NCI-H82 (cell line): ENCODE results near the gene HBS1L.
A peak's percentile ranks its signal among the peaks of the same experiment; 100 is the strongest.
"Not testable (repeated sequence)": the region's sequence is repeated elsewhere in the genome, so short reads cannot be mapped to it uniquely, and the experiment has no call there.

Experiments
- DNase-seq: peaks from one replicate; lab custom pipeline; 2025; lab: John Stamatoyannopoulos, UW

The HBS1L gene

GRCh38 chr6:135073756-135074393 is 19.3 kb upstream of the HBS1L start:
- peak; percentile 9 for DNase-seq

- no peak for DNase-seq
Measured at GRCh38 chr6:135073217-135073616, 18.6 kb upstream of the HBS1L start.

- DNase-seq: no peak
Measured at GRCh38 chr6:135072753-135073152, 18.1 kb upstream of the HBS1L start.

GRCh38 chr6:135071541-135071940 is 16.9 kb upstream of the HBS1L start:
- no peak for DNase-seq

GRCh38 chr6:135067911-135068310 is 13.3 kb upstream of the HBS1L start:
- no peak for DNase-seq

- DNase-seq: no peak
Measured at GRCh38 chr6:135066806-135067205, 12.2 kb upstream of the HBS1L start.

- no peak for DNase-seq
Measured at GRCh38 chr6:135066397-135066796, 11.8 kb upstream of the HBS1L start.

- DNase-seq: no peak
Measured at GRCh38 chr6:135064586-135064985, 10.0 kb upstream of the HBS1L start.

- DNase-seq: no peak
Measured at GRCh38 chr6:135063926-135064325, 9.3 kb upstream of the HBS1L start.

GRCh38 chr6:135062735-135063134 is 8.1 kb upstream of the HBS1L start:
- DNase-seq: peak; percentile 93

- no peak for DNase-seq
Measured at GRCh38 chr6:135060076-135060475, 5.5 kb upstream of the HBS1L start.

GRCh38 chr6:135058299-135058698 is 3.7 kb upstream of the HBS1L start:
- not testable (repeated sequence) for DNase-seq

GRCh38 chr6:135056632-135057031 is 2.0 kb upstream of the HBS1L start:
- no peak for DNase-seq

GRCh38 chr6:135054226-135054568 is 425 bp downstream of the HBS1L start:
- peak; percentile 64 for DNase-seq

- DNase-seq: no peak
Measured at GRCh38 chr6:135053406-135053805, 1.2 kb downstream of the HBS1L start.

GRCh38 chr6:135052939-135053338 is 1.7 kb downstream of the HBS1L start:
- DNase-seq: peak; percentile 6

GRCh38 chr6:135048915-135049314 is 5.7 kb downstream of the HBS1L start:
- no peak for DNase-seq

GRCh38 chr6:135047336-135047735 is 7.3 kb downstream of the HBS1L start:
- no peak for DNase-seq

GRCh38 chr6:135046912-135047311 is 7.7 kb downstream of the HBS1L start:
- DNase-seq: no peak

- DNase-seq: no peak
Measured at GRCh38 chr6:135044639-135045038, 10.0 kb downstream of the HBS1L start.

GRCh38 chr6:135043846-135044245 is 10.8 kb downstream of the HBS1L start:
- DNase-seq: no peak

GRCh38 chr6:135043364-135043763 is 11.3 kb downstream of the HBS1L start:
- no peak for DNase-seq

- no peak for DNase-seq
Measured at GRCh38 chr6:135038335-135038734, 16.3 kb downstream of the HBS1L start.

GRCh38 chr6:135037541-135037940 is 17.1 kb downstream of the HBS1L start:
- no peak for DNase-seq
